Erythroblast (primary cell): ENCODE data around the gene PCIF1.

Source experiments
- GATA1 ChIP-seq: IDR thresholded peaks from 2 replicates; pipeline ENCODE4 v1.6.1; 2011; ENCODE audit warnings: low read depth, mild to moderate bottlenecking, control low read depth, low read length, moderate library complexity
- POLR2A ChIP-seq: IDR thresholded peaks from 2 replicates; pipeline ENCODE4 v1.6.1; 2011; ENCODE audit warnings: mild to moderate bottlenecking, low read length

DNA sequence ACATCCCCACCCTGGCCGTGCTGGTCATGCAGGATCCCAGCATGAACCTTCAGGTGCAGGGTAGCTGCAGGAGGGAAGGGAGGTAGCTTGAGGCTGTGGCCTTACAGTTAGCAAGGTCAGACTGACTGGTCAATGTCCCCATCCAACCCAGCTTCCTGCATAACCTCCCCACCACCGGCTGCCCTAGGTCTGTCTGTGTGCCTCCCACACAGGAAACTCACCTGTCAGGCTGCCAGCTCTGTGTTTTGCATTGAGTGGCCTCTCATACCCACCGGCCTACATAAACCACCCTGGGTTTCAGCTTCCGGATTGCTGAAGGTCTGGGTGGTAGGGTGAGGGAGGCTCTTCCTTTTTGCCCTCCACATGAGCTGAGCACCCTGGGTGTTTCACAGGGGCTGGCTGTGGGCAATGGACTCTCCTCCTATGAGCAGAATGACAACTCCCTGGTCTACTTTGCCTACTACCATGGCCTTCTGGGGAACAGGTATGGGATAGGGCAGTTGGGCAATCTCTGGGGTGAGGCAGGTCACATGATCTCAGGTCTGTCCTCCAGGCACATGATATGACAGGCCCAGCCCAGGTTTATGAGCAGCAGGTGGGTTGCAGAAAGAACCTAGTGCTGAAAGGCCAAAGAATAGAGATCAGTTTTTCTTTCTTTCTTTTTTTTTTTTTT is 41.5 kb upstream of the PCIF1 start:
- no peak for TF ChIP-seq POLR2A
- TF ChIP-seq GATA1 = no peak
